Measurements from ENCODE around the gene MYBPHL. TPM values are rescaled to one million over a fixed set of nuclear protein-coding genes. Genes with fewer than 3 reads are reported as not detected.

Gene MYBPHL
- total and polyA plus RNA-seq, 2 donors (not counting 1 experiment from before 2014, with no cell fraction given), result not detected

DNA sequence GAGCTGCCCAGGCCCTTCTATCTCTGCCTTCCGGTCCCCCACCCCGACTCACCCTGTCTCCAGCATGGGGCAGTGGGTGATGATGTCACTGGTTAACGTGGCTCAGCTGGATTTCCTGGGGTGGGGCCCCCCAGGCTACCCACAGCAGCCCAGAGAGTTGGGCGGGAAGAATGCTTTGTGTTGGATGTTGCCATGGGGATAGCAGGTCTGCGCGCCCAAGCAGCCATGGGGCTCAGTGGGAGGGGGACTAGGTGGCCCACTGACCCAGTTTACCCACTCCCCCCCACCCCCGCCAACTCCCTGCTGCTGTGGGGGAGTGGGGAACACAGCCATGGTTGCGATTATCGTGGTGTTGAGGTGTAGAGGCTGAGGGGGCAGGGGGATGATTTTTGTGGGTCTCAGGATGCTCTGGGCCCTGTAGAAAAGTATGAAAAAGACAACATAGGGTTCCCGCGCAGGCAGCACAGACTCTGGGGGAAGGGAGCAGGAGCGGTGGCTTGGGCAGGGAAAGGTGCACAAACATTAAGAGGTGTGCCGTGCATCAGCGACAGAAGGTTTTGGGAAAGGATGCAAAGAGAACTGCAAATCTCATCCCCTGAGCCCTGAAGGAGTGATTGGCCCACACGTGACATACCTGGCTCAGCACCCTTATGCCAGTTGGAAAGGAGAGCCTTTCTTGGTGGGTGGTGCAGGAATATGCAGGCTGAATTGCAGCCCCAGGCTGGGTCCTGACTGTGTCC lies 49.0 kb downstream of the MYBPHL start:
- H3K27ac ChIP-seq (ENCODE audit: insufficient read depth, low read length), result no peak overlapping the region
- H3K4me2 ChIP-seq (ENCODE audit: extremely low read depth, insufficient read depth, low read length), result no peak overlapping the region
- no peak overlapping the region for H3K4me3 ChIP-seq (replicated peaks in 1 of 4; ENCODE audit: control extremely low read depth in 1 of 4, insufficient read depth in 1 of 4, low read depth in 3 of 4, low read length in 4 of 4)
- TF ChIP-seq, protein P1, sequence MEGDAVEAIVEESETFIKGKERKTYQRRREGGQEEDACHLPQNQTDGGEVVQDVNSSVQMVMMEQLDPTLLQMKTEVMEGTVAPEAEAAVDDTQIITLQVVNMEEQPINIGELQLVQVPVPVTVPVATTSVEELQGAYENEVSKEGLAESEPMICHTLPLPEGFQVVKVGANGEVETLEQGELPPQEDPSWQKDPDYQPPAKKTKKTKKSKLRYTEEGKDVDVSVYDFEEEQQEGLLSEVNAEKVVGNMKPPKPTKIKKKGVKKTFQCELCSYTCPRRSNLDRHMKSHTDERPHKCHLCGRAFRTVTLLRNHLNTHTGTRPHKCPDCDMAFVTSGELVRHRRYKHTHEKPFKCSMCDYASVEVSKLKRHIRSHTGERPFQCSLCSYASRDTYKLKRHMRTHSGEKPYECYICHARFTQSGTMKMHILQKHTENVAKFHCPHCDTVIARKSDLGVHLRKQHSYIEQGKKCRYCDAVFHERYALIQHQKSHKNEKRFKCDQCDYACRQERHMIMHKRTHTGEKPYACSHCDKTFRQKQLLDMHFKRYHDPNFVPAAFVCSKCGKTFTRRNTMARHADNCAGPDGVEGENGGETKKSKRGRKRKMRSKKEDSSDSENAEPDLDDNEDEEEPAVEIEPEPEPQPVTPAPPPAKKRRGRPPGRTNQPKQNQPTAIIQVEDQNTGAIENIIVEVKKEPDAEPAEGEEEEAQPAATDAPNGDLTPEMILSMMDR (conservative IDR thresholded peaks at IDR 0.05 in 1 of 2, IDR thresholded peaks at IDR 0.05 in 1 of 2; ENCODE audit: low read depth in 1 of 2, low read length in 2 of 2), result no peak
- no peak for TF ChIP-seq EZH2 (IDR thresholded peaks at IDR 0.05; ENCODE audit: low read length, missing control alignments)
- no peaks in the 10 kb centered on the region for H3K27me3 ChIP-seq (ENCODE audit: control insufficient read depth, insufficient read depth, low read length)
- no peaks in the 10 kb centered on the region for H3K36me3 ChIP-seq (ENCODE audit: control insufficient read depth, insufficient read depth, low read length)
- H4K20me1 ChIP-seq (ENCODE audit: control insufficient read depth, extremely low read depth, insufficient read depth, low read length), result no peaks in the 10 kb centered on the region
- DNase-seq (ENCODE audit: low read depth in 2 of 2), result no peak
- no peak overlapping the region for H3K9ac ChIP-seq (ENCODE audit: insufficient read depth, low read length)
- no peaks in the 10 kb centered on the region for H3K79me2 ChIP-seq (ENCODE audit: control insufficient read depth, insufficient read depth, low read length)
- H3K4me1 ChIP-seq (ENCODE audit: control insufficient read depth, extremely low read depth, insufficient read depth, low read length), result peaks cover 5% of the 10 kb centered on the region
- H2AFZ ChIP-seq (ENCODE audit: low read length), result no peak overlapping the region
- H3K9me3 ChIP-seq (ENCODE audit: control insufficient read depth, insufficient read depth, low read depth, low read length), result no peaks in the 10 kb centered on the region

DNA sequence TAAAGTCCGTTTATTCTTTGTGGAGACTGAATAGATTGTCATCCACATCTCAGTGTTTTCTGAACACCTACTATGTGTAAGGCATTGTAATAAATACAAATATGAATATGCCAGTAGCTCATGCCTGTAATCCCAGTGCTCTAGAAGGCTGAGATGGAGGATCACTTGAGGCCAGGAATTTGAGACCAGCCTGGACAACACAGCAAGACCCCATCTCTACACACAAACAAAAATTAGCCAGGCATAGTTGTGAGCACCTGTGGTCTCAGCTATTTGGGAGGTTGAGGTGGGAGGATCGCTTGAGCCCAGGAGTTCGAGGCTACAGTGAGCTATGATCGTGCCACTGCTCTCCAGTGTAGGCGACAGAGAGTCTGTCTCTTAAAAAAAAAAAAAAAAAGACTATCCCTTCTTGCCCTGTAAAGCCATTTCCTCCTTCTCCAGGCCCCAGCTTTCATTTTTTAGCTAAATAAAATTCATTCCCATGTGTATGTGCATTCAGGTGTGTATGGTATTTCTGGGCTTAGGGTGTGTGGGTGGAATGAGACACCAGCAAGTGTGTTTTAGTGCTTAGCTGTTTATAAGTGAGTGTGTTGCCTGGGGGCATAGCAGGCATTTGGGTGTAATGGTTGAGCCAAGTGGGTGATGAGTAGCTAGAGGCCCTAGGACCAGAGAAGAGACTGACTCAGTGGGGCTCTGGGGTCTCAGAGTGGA lies 49.7 kb downstream of the MYBPHL start:
- H3K4me3 ChIP-seq (replicated peaks in 1 of 4; ENCODE audit: control extremely low read depth in 1 of 4, insufficient read depth in 1 of 4, low read depth in 3 of 4, low read length in 4 of 4), result no peak overlapping the region
- no peaks in the 10 kb centered on the region for H3K79me2 ChIP-seq (ENCODE audit: control insufficient read depth, insufficient read depth, low read length)
- no peak overlapping the region for H2AFZ ChIP-seq (ENCODE audit: low read length)
- H3K9me3 ChIP-seq (ENCODE audit: control insufficient read depth, insufficient read depth, low read depth, low read length), result no peaks in the 10 kb centered on the region
- peak in 1 of 2 donors; percentile 47 for DNase-seq (ENCODE audit: low read depth in 2 of 2)
- no peaks in the 10 kb centered on the region for H3K27me3 ChIP-seq (ENCODE audit: control insufficient read depth, insufficient read depth, low read length)
- H3K9ac ChIP-seq (ENCODE audit: insufficient read depth, low read length), result no peak overlapping the region
- H3K4me2 ChIP-seq (ENCODE audit: extremely low read depth, insufficient read depth, low read length), result no peak overlapping the region
- peaks cover 5% of the 10 kb centered on the region for H3K4me1 ChIP-seq (ENCODE audit: control insufficient read depth, extremely low read depth, insufficient read depth, low read length)
- TF ChIP-seq, protein P1 (conservative IDR thresholded peaks at IDR 0.05 in 1 of 2, IDR thresholded peaks at IDR 0.05 in 1 of 2; ENCODE audit: low read depth in 1 of 2, low read length in 2 of 2), result no peak
- no peak for TF ChIP-seq EZH2 (IDR thresholded peaks at IDR 0.05; ENCODE audit: low read length, missing control alignments)
- no peak overlapping the region for H3K27ac ChIP-seq (ENCODE audit: insufficient read depth, low read length)
- no peaks in the 10 kb centered on the region for H4K20me1 ChIP-seq (ENCODE audit: control insufficient read depth, extremely low read depth, insufficient read depth, low read length)
- no peaks in the 10 kb centered on the region for H3K36me3 ChIP-seq (ENCODE audit: control insufficient read depth, insufficient read depth, low read length)

DNA sequence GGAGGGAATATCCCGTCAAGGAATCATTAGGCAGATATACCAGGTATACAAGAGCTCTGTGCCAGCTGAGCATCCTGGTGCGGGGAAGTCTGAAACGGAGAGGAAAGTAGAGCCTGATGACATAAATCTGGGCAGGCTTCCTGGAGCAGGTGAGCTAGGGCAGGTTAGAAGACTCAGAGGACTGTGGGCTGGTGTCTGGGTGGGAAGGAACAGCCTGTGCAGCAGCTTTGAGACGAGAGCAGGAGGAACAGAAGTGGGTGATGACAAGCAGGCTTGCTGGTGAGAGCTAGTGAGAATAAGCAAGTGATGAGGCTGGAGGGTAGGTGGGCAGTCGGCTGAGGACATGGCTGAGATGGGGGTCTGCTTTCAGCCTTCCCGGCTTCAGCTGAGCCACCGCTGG lies 50.7 kb downstream of the MYBPHL start:
- Histone ChIP-seq H2AFZ (ENCODE audit: low read length) (no peak overlapping the region), H3K4me3 (replicated peaks in 1 of 4; ENCODE audit: control extremely low read depth in 1 of 4, insufficient read depth in 1 of 4, low read depth in 3 of 4, low read length in 4 of 4) (no peak overlapping the region), H4K20me1 (ENCODE audit: control insufficient read depth, extremely low read depth, insufficient read depth, low read length) (no peaks in the 10 kb centered on the region), H3K27ac (ENCODE audit: insufficient read depth, low read length) (no peak overlapping the region), H3K36me3 (ENCODE audit: control insufficient read depth, insufficient read depth, low read length) (no peaks in the 10 kb centered on the region), H3K4me1 (ENCODE audit: control insufficient read depth, extremely low read depth, insufficient read depth, low read length) (peaks cover 5% of the 10 kb centered on the region), H3K9ac (ENCODE audit: insufficient read depth, low read length) (no peak overlapping the region), H3K9me3 (ENCODE audit: control insufficient read depth, insufficient read depth, low read depth, low read length) (no peaks in the 10 kb centered on the region), H3K79me2 (ENCODE audit: control insufficient read depth, insufficient read depth, low read length) (no peaks in the 10 kb centered on the region), H3K4me2 (ENCODE audit: extremely low read depth, insufficient read depth, low read length) (no peak overlapping the region), H3K27me3 (ENCODE audit: control insufficient read depth, insufficient read depth, low read length) (no peaks in the 10 kb centered on the region)
- DNase-seq (ENCODE audit: low read depth in 2 of 2), result no peak
- TF ChIP-seq EZH2 (IDR thresholded peaks at IDR 0.05; ENCODE audit: low read length, missing control alignments), result no peak
- TF ChIP-seq, protein P1 (conservative IDR thresholded peaks at IDR 0.05 in 1 of 2, IDR thresholded peaks at IDR 0.05 in 1 of 2; ENCODE audit: low read depth in 1 of 2, low read length in 2 of 2), result no peak
